SU-DHL-6 (cell line): Measurements from ENCODE around the gene GNG7.

Source experiments
- H2AFZ ChIP-seq: fragments of 200-600 bp; sonication (generic); 2 replicates; pipeline ENCODE4 v1.6.1; 2014; ENCODE audit warnings: low read depth, mild to moderate bottlenecking, moderate library complexity, mixed read lengths, antibody characterized with exemption, low read length; ENCODE audit not compliant: severe bottlenecking
- H3F3A ChIP-seq: fragments of 200-600 bp; shearing (Covaris generic); 2 replicates; pipeline ENCODE4 v1.6.0; 2016; ENCODE audit warnings: antibody characterized with exemption, mild to moderate bottlenecking; ENCODE audit not compliant: insufficient read depth
- H3K27ac ChIP-seq: fragments of 200-600 bp; sonication (generic); 2 replicates; pipeline ENCODE4 v1.5.1; 2016; ENCODE audit warnings: low read depth, mild to moderate bottlenecking, low read length, moderate library complexity, mixed read lengths
- H3K27me3 ChIP-seq: fragments of 200-600 bp; sonication (generic), shearing (Covaris generic); 2 replicates; pipeline ENCODE4 v1.6.0; 2014; ENCODE audit warnings: mild to moderate bottlenecking, low read length
- H3K36me3 ChIP-seq: fragments of 200-600 bp; sonication (generic); 2 replicates; pipeline ENCODE4 v1.6.1; 2014; ENCODE audit warnings: mild to moderate bottlenecking, low read length, mixed read lengths
- H3K4me2 ChIP-seq: fragments of 300-600, 200-600 bp; shearing (Covaris generic), sonication (generic); 2 replicates; pipeline ENCODE4 v1.6.0; 2014; ENCODE audit warnings: low read length, low read depth, mild to moderate bottlenecking; ENCODE audit not compliant: poor library complexity, severe bottlenecking
- H3K4me3 ChIP-seq: fragments of 200-600 bp; sonication (generic); 2 replicates; pipeline ENCODE4 v1.5.1; 2014; ENCODE audit warnings: antibody characterized with exemption, low read length, mild to moderate bottlenecking, mixed read lengths; ENCODE audit not compliant: insufficient read depth, poor library complexity, severe bottlenecking
- H3K79me2 ChIP-seq: fragments of 200-600 bp; sonication (generic); 2 replicates; pipeline ENCODE4 v1.6.1; 2014; ENCODE audit warnings: mild to moderate bottlenecking, low read length, moderate library complexity; ENCODE audit not compliant: insufficient read depth
- H3K9ac ChIP-seq: fragments of 200-600 bp; sonication (generic); 2 replicates; pipeline ENCODE4 v1.7.0; 2014; ENCODE audit warnings: mild to moderate bottlenecking, low read length
- H3K9me2 ChIP-seq: fragments of 200-600 bp; sonication (generic); replicated peaks from 2 replicates; pipeline ENCODE4 v1.6.1; 2014; ENCODE audit warnings: low read length; ENCODE audit not compliant: insufficient read depth
- H3K9me3 ChIP-seq: fragments of 200-600 bp; sonication (generic); 2 replicates; pipeline ENCODE4 v1.6.1; 2014; ENCODE audit warnings: low read length, mixed read lengths; ENCODE audit not compliant: insufficient read depth
- H4K20me1 ChIP-seq: fragments of 200-600 bp; sonication (generic); 2 replicates; pipeline ENCODE4 v1.6.1; 2014; ENCODE audit warnings: low read depth, mild to moderate bottlenecking, antibody characterized with exemption, low read length, moderate library complexity, mixed read lengths
- CTCF ChIP-seq: fragments of 200-600 bp; sonication (generic); IDR thresholded peaks from one replicate; pipeline ENCODE4 v1.5.1; 2017; ENCODE audit warnings: antibody characterized with exemption, mild to moderate bottlenecking, low read length, moderate library complexity; ENCODE audit not compliant: insufficient read depth, poor library complexity, severe bottlenecking
- EZH2phosphoT487 ChIP-seq: fragments of 200-600 bp; sonication (generic), shearing (Covaris generic); conservative IDR thresholded peaks from 2 replicates; pipeline ENCODE4 v1.6.1; 2018; ENCODE audit warnings: mild to moderate bottlenecking, antibody characterized with exemption, low read length, moderate library complexity, mixed read lengths

GNG7 gene

DNA sequence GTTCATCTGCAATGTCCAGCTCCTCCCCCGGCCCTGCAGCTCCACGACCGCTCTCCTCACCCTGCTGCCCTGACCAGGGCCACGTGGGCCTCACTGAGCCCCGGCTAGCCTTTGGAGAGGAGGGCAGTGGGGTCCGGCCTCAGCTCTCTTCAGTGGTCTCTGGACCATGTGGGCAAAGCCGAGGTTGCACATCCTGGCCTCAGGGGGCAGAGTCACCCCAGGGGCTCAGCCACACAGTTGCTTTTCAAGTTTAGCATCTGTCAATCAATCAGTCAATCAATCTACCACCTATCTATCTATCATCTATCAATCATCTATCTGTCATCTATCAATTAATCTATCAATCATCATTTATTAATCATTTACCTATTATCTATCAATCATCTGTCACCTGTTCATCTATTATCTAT lies 21.7 kb upstream of the GNG7 start:
- no peak overlapping the region for H3K9ac ChIP-seq
- no peaks in the 10 kb centered on the region for H3K36me3 ChIP-seq
- no peak overlapping the region for H3K4me3 ChIP-seq
- H4K20me1 ChIP-seq, result no peaks in the 10 kb centered on the region
- no peaks in the 10 kb centered on the region for H3F3A ChIP-seq
- H3K4me2 ChIP-seq, result no peak overlapping the region
- no peaks in the 10 kb centered on the region for H3K9me3 ChIP-seq
- no peak overlapping the region for H2AFZ ChIP-seq
- TF ChIP-seq CTCF (no peak), EZH2phosphoT487 (no peak)
- no peaks in the 10 kb centered on the region for H3K9me2 ChIP-seq
- no peaks in the 10 kb centered on the region for H3K27me3 ChIP-seq
- no peaks in the 10 kb centered on the region for H3K79me2 ChIP-seq
- no peak overlapping the region for H3K27ac ChIP-seq

DNA sequence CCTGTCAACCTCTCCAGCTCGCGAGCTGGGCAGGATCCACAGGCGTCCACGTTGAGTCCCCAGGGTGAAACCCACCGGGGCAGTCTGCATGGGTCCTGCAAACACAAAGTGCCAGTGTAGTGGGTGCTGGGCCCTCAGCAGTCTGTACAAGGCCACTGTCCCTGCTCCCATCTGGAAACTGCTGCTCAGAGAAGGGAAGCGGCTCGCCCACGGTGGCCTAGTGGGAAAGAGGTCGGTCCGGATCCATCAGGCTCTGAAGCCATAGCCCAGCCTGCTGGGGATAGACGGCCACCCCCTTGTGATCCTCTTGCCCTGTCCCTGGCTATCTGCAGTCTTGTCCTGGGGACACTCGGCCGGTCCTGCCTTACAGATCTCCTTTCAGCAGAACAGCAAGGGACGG lies 21.3 kb upstream of the GNG7 start:
- H3K79me2 ChIP-seq, result no peaks in the 10 kb centered on the region
- TF ChIP-seq EZH2phosphoT487 (no peak), CTCF (no peak)
- H3K4me3 ChIP-seq, result no peak overlapping the region
- H3K27ac ChIP-seq, result no peak overlapping the region
- H2AFZ ChIP-seq, result no peak overlapping the region
- no peaks in the 10 kb centered on the region for H3F3A ChIP-seq
- H3K4me2 ChIP-seq, result no peak overlapping the region
- H3K36me3 ChIP-seq, result no peaks in the 10 kb centered on the region
- H3K27me3 ChIP-seq, result no peaks in the 10 kb centered on the region
- no peaks in the 10 kb centered on the region for H3K9me3 ChIP-seq
- H3K9me2 ChIP-seq, result no peaks in the 10 kb centered on the region
- no peaks in the 10 kb centered on the region for H4K20me1 ChIP-seq
- no peak overlapping the region for H3K9ac ChIP-seq

GRCh38 chr19:2723345-2723715 lies 20.8 kb upstream of the GNG7 start:
- H3K4me2 ChIP-seq, result no peak overlapping the region
- no peak overlapping the region for H2AFZ ChIP-seq
- no peaks in the 10 kb centered on the region for H3K79me2 ChIP-seq
- H4K20me1 ChIP-seq, result no peaks in the 10 kb centered on the region
- no peaks in the 10 kb centered on the region for H3K9me3 ChIP-seq
- no peaks in the 10 kb centered on the region for H3K27me3 ChIP-seq
- H3F3A ChIP-seq, result no peaks in the 10 kb centered on the region
- no peak overlapping the region for H3K27ac ChIP-seq
- TF ChIP-seq CTCF (no peak), EZH2phosphoT487 (no peak)
- no peaks in the 10 kb centered on the region for H3K36me3 ChIP-seq
- H3K9me2 ChIP-seq, result no peaks in the 10 kb centered on the region
- H3K4me3 ChIP-seq, result no peak overlapping the region
- H3K9ac ChIP-seq, result no peak overlapping the region
